OCI-LY3 (cell line): Measurements from ENCODE around the gene TESK1.
A peak's percentile ranks its signal among the peaks of the same experiment; 100 is the strongest.
"Not testable (repeated sequence)": the region's sequence is repeated elsewhere in the genome, so short reads cannot be mapped to it uniquely, and the experiment has no call there.

Experiments
- H2AFZ ChIP-seq: fragments of 200-600, 300-600 bp; shearing (Covaris generic); 2 replicates; pipeline ENCODE4 v1.6.0; 2014; ENCODE audit warnings: antibody characterized with exemption, low read depth, low read length
- H3K27ac ChIP-seq: fragments of 200-600, 300-600 bp; sonication (generic); 2 replicates; pipeline ENCODE4 v1.5.1; 2014; ENCODE audit warnings: mild to moderate bottlenecking, low read length, moderate library complexity, mixed read lengths
- H3K27me3 ChIP-seq: fragments of 200-600, 300-600 bp; sonication (generic); 2 replicates; pipeline ENCODE4 v1.6.1; 2014; ENCODE audit warnings: low read depth, low read length, mixed read lengths
- H3K36me3 ChIP-seq: fragments of 200-600, 300-600 bp; sonication (generic); replicated peaks from 2 replicates; pipeline ENCODE3; 2014; ENCODE audit warnings: low read depth, low read length, mixed read lengths
- H3K4me1 ChIP-seq: fragments of 300-600, 200-600 bp; sonication (generic); 2 replicates; pipeline ENCODE4 v1.6.1; 2014; ENCODE audit warnings: low read length, mixed read lengths
- H3K4me2 ChIP-seq: fragments of 200-600, 300-600 bp; sonication (generic); 2 replicates; pipeline ENCODE4 v1.6.1; 2014; ENCODE audit warnings: low read length, mixed read lengths
- H3K4me3 ChIP-seq: fragments of 300-600, 200-600 bp; sonication (generic); 2 replicates; pipeline ENCODE4 v1.5.1; 2014; ENCODE audit warnings: antibody characterized with exemption, mild to moderate bottlenecking, low read length, moderate library complexity
- H3K79me2 ChIP-seq: fragments of 300-600, 200-600 bp; shearing (Covaris generic); 2 replicates; pipeline ENCODE4 v1.6.1; 2014; ENCODE audit warnings: mild to moderate bottlenecking, low read length, mixed read lengths
- H3K9ac ChIP-seq: fragments of 300-600, 200-600 bp; shearing (Covaris generic); 2 replicates; pipeline ENCODE4 v1.6.0; 2014; ENCODE audit warnings: mild to moderate bottlenecking, low read length, moderate library complexity
- H3K9me3 ChIP-seq: fragments of 200-600, 300-600 bp; shearing (Covaris generic); 2 replicates; pipeline ENCODE4 v1.6.1; 2014; ENCODE audit warnings: low read length, mixed read lengths; ENCODE audit not compliant: insufficient read depth
- H4K20me1 ChIP-seq: fragments of 200-600, 300-600 bp; sonication (generic); 2 replicates; pipeline ENCODE4 v1.6.1; 2016; ENCODE audit warnings: low read length, mixed read lengths; ENCODE audit not compliant: insufficient read depth
- EZH2phosphoT487 ChIP-seq: fragments of 200-600 bp; shearing (Covaris generic); IDR thresholded peaks from 2 replicates; pipeline ENCODE4 v1.6.1; 2018; ENCODE audit warnings: antibody characterized with exemption, mixed run types, low read depth
- TF ChIP-seq, protein P1 (sequence below): fragments of 200-600, 300-600 bp; sonication (generic); IDR thresholded peaks from 2 replicates; pipeline ENCODE4 v1.5.1; 2014; ENCODE audit warnings: antibody characterized with exemption, low read length, low read depth

TESK1 gene

GRCh38 chr9:35609001-35609819 is 4.1 kb downstream of the TESK1 start:
- H3K79me2 ChIP-seq = peaks cover 5% of the 10 kb centered on the region; the same call in 1 of the 2 replicates
- no peak overlapping the region for H3K4me2 ChIP-seq
- no peak overlapping the region for H3K9ac ChIP-seq
- H3K4me1 ChIP-seq = peaks cover 7% of the 10 kb centered on the region
- H3K27ac ChIP-seq = no peak overlapping the region
- no peak for TF ChIP-seq EZH2phosphoT487
- TF ChIP-seq, protein P1, sequence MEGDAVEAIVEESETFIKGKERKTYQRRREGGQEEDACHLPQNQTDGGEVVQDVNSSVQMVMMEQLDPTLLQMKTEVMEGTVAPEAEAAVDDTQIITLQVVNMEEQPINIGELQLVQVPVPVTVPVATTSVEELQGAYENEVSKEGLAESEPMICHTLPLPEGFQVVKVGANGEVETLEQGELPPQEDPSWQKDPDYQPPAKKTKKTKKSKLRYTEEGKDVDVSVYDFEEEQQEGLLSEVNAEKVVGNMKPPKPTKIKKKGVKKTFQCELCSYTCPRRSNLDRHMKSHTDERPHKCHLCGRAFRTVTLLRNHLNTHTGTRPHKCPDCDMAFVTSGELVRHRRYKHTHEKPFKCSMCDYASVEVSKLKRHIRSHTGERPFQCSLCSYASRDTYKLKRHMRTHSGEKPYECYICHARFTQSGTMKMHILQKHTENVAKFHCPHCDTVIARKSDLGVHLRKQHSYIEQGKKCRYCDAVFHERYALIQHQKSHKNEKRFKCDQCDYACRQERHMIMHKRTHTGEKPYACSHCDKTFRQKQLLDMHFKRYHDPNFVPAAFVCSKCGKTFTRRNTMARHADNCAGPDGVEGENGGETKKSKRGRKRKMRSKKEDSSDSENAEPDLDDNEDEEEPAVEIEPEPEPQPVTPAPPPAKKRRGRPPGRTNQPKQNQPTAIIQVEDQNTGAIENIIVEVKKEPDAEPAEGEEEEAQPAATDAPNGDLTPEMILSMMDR = no peak
- H3K36me3 ChIP-seq = peaks cover 15% of the 10 kb centered on the region
- H4K20me1 ChIP-seq = no peaks in the 10 kb centered on the region
- H3K9me3 ChIP-seq = no peaks in the 10 kb centered on the region
- no peaks in the 10 kb centered on the region for H3K27me3 ChIP-seq
- H3K4me3 ChIP-seq = no peak overlapping the region
- no peak overlapping the region for H2AFZ ChIP-seq

DNA sequence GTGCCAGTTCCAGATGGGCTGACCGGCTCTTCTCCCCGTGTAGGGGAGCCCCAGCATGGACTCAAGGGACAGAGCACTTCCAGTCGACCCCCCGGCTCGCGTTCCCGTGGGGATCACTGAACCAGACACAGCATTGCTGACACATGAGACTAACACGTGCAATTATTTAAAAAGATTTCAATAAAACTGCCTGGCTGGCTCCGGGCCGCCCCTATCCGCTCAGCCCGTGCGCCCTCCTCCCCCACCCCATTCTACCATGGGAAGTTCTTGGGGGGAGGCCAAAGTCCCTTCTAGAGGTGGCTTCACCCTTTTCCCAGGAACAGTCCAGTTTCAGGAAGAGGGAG is 4.7 kb downstream of the TESK1 start:
- H3K27me3 ChIP-seq = no peaks in the 10 kb centered on the region
- TF ChIP-seq EZH2phosphoT487 = no peak
- TF ChIP-seq, protein P1 = no peak
- H3K27ac ChIP-seq = no peak overlapping the region
- peaks cover 5% of the 10 kb centered on the region; the same call in 1 of the 2 replicates for H3K79me2 ChIP-seq
- no peaks in the 10 kb centered on the region for H4K20me1 ChIP-seq
- peaks cover 7% of the 10 kb centered on the region for H3K4me1 ChIP-seq
- H3K4me3 ChIP-seq = no peak overlapping the region
- H3K9me3 ChIP-seq = no peaks in the 10 kb centered on the region
- peaks cover 15% of the 10 kb centered on the region for H3K36me3 ChIP-seq
- H3K9ac ChIP-seq = no peak overlapping the region
- H3K4me2 ChIP-seq = no peak overlapping the region
- no peak overlapping the region for H2AFZ ChIP-seq

DNA sequence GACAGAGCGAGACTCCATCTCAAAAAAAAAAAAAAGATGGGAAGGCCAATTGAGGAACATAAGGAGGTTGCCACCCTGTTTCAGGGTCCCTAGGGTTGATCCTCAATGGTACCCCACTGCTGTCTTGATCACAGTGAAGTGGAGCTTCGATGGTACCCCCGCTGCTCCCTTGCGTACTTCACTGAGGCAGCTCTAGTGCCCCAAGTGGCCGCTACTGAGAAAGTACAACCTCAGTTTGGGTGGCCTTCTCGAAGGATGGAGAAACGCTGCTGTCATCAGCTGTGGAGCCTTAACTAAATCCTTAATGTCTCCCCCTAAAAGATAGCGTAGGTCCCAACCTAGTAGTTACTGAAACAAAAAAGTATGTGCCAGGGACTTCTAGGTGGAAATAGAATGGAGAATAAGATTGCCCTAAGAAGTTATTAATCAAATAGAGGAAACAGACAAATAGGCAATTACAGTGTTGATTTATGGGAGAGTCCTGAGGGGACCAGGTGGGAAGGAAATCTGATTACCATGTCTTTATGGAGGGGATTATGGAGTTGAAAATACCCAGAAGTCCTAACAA is 6.3 kb downstream of the TESK1 start:
- H4K20me1 ChIP-seq = no peaks in the 10 kb centered on the region
- no peaks in the 10 kb centered on the region for H3K27me3 ChIP-seq
- H2AFZ ChIP-seq = no peak overlapping the region
- no peaks in the 10 kb centered on the region for H3K79me2 ChIP-seq
- H3K9ac ChIP-seq = no peak overlapping the region
- H3K9me3 ChIP-seq = no peaks in the 10 kb centered on the region
- H3K4me3 ChIP-seq = no peak overlapping the region
- peaks cover 8% of the 10 kb centered on the region for H3K4me1 ChIP-seq
- H3K36me3 ChIP-seq = peaks cover 15% of the 10 kb centered on the region
- no peak overlapping the region for H3K4me2 ChIP-seq
- TF ChIP-seq, protein P1 = peak; percentile 54
- no peak for TF ChIP-seq EZH2phosphoT487
- H3K27ac ChIP-seq = no peak overlapping the region

DNA sequence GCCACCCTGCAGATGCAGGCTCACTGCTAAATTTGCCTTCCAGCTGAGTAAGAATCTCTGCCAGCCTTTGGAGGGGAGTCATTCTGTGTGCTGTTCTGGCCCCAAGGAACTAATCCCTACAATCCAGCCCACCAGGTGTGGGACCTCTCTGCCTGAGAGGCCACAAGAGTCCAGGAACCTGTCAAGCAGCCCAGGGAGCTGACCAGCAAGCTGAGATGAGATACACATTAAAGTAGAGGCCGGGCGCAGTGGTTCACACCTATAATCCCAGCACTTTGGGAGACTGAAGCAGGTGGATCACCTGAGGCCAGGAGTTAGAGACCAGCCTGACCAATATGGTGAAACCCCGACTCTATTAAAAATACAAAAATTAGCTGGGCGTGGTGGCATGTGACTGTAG is 7.0 kb downstream of the TESK1 start:
- H4K20me1 ChIP-seq, H3K79me2 ChIP-seq, H3K9me3 ChIP-seq, H3K9ac ChIP-seq, H3K4me3 ChIP-seq, H3K4me1 ChIP-seq, H3K4me2 ChIP-seq, H3K27ac ChIP-seq, H2AFZ ChIP-seq, H3K27me3 ChIP-seq: not testable (repeated sequence)
- peaks cover 15% of the 10 kb centered on the region for H3K36me3 ChIP-seq
